RWPE2 (cell line): ENCODE results near the gene SLC46A3.

Experiments used
- ATAC-seq: fragments of 200-7000 bp; cut with Tn5 transposase; 3 replicates; pipeline ENCODE4 v1.9.1; 2021; ENCODE audit warnings: low read depth
- DNase-seq: peaks from one replicate; pipeline ENCODE4 v3.0.0-alpha.2; 2020; ENCODE audit warnings: low spot score
- H3K27ac ChIP-seq: fragments of 450-650 bp; 2 replicates; pipeline ENCODE4 v1.5.1; 2017; ENCODE audit warnings: mild to moderate bottlenecking; ENCODE audit not compliant: poor library complexity, severe bottlenecking
- H3K27me3 ChIP-seq: fragments of 250-450 bp; sonication (Bioruptor Pico); 2 replicates; pipeline ENCODE4 v1.5.1; 2021; ENCODE audit warnings: mild to moderate bottlenecking, moderate library complexity; ENCODE audit not compliant: insufficient read depth, poor library complexity, severe bottlenecking
- H3K36me3 ChIP-seq: fragments of 250-450 bp; sonication (Bioruptor Pico); 2 replicates; pipeline ENCODE4 v1.5.1; 2020; ENCODE audit warnings: low read depth, mild to moderate bottlenecking, moderate library complexity
- H3K4me1 ChIP-seq: fragments of 250-450 bp; sonication (Bioruptor Pico); 2 replicates; pipeline ENCODE4 v1.5.1; 2021; ENCODE audit warnings: mild to moderate bottlenecking, moderate library complexity; ENCODE audit not compliant: insufficient read depth, poor library complexity, severe bottlenecking
- H3K4me3 ChIP-seq: fragments of 250-450 bp; sonication (Bioruptor Pico); 2 replicates; pipeline ENCODE4 v1.5.1; 2021; ENCODE audit warnings: mild to moderate bottlenecking, moderate library complexity; ENCODE audit not compliant: severe bottlenecking
- H3K9me3 ChIP-seq: fragments of 250-450 bp; sonication (Bioruptor Pico); 2 replicates; pipeline ENCODE4 v1.5.1; 2021; ENCODE audit warnings: mild to moderate bottlenecking, moderate library complexity; ENCODE audit not compliant: severe bottlenecking
- CTCF ChIP-seq: fragments of 450-650 bp; IDR thresholded peaks from one replicate; pipeline ENCODE4 v1.5.1; 2017; ENCODE audit warnings: mild to moderate bottlenecking, moderate library complexity; ENCODE audit not compliant: poor library complexity, severe bottlenecking

The SLC46A3 gene

GRCh38 chr13:28735481-28736029 lies 16.8 kb upstream of the SLC46A3 start:
- H3K4me3 ChIP-seq = no peak overlapping the region
- H3K27ac ChIP-seq = no peak overlapping the region
- ATAC-seq = no peak

DNA sequence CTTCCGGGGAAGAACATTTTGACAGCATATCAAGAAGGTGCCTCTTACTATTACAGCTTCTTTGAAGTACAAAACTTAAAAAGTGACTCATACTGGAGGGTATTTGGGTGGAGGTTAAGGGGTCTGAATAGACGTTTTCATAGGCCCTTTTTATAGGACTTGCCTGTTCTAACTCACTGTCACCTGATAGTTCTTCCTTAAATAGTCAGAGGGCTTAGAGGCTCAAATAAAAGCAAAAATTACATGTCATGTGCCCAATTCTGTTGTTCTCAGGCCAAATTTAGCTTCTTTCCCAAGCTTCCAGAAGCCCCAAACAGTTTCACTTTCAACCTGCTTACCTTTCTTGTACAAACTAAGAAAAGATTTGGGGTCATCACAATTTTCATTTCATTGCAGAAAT lies 16.1 kb upstream of the SLC46A3 start:
- no peak overlapping the region for H3K4me3 ChIP-seq
- H3K36me3 ChIP-seq = no peaks in the 10 kb centered on the region
- ATAC-seq = no peak
- no peak overlapping the region for H3K27ac ChIP-seq
- no peak for TF ChIP-seq CTCF
- H3K4me1 ChIP-seq = no peaks in the 10 kb centered on the region
- no peaks in the 10 kb centered on the region for H3K27me3 ChIP-seq
- no peak for DNase-seq
- H3K9me3 ChIP-seq = no peaks in the 10 kb centered on the region

More at GRCh38 chr13:28735481-28736029, 16.8 kb upstream of the SLC46A3 start:
- no peaks in the 10 kb centered on the region for H3K36me3 ChIP-seq
- TF ChIP-seq CTCF = no peak
- no peaks in the 10 kb centered on the region for H3K4me1 ChIP-seq
- DNase-seq = no peak
- no peaks in the 10 kb centered on the region for H3K9me3 ChIP-seq
- H3K27me3 ChIP-seq = no peaks in the 10 kb centered on the region

DNA sequence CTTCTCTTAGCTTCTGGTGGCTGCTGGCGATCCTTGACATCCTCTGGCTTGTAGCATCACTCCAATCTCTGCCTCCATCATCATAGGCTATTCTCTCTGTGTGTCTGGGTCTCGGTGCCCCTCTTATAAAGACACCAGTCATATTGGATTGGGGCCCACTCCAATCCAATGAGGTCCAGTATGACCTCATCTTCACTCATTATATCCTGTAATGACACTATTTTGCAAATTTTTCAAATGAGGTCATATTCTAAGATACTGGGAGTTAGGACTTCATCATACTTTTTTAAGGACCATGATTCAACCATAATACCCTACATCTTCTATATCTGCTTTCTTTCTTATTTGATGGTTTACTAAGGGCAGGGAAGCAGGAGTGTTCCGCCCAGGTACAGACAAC lies 12.0 kb upstream of the SLC46A3 start:
- no peak overlapping the region for H3K4me3 ChIP-seq
- H3K9me3 ChIP-seq = no peaks in the 10 kb centered on the region
- H3K36me3 ChIP-seq = no peaks in the 10 kb centered on the region
- no peak for ATAC-seq
- H3K27ac ChIP-seq = no peak overlapping the region
- H3K27me3 ChIP-seq = no peaks in the 10 kb centered on the region
- no peak for TF ChIP-seq CTCF
- DNase-seq = no peak
- no peaks in the 10 kb centered on the region for H3K4me1 ChIP-seq

- no peak overlapping the region for H3K4me3 ChIP-seq
- TF ChIP-seq CTCF = no peak
- no peak for DNase-seq
- H3K36me3 ChIP-seq = no peaks in the 10 kb centered on the region
- no peaks in the 10 kb centered on the region for H3K9me3 ChIP-seq
- ATAC-seq = no peak
- no peak overlapping the region for H3K27ac ChIP-seq
- no peaks in the 10 kb centered on the region for H3K27me3 ChIP-seq
- H3K4me1 ChIP-seq = no peaks in the 10 kb centered on the region
Measured at GRCh38 chr13:28729541-28729940, 10.8 kb upstream of the SLC46A3 start.

DNA sequence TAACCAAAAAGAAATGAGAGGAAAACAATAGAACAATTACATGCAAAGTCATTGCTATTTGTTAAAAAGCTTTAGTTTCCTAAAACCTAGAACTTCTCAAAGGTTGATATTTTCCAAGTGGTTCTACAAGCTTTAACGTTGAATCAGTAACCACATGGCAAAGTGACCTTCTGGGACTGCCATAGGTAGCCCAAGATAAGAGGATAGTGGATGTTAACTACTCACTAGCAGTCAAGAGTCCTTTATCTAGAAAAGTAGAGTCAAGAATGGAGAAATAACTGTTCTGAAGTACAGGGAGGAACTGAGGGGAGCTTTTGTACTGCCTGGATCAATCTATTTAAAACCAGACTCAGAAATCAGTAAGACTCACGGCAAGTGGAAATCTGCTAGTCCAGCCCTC lies 9.9 kb upstream of the SLC46A3 start:
- Histone ChIP-seq H3K9me3 (no peaks in the 10 kb centered on the region), H3K36me3 (no peaks in the 10 kb centered on the region), H3K4me1 (no peaks in the 10 kb centered on the region), H3K27ac (no peak overlapping the region), H3K4me3 (no peak overlapping the region), H3K27me3 (no peaks in the 10 kb centered on the region)
- TF ChIP-seq CTCF = no peak
- DNase-seq = no peak
- ATAC-seq = no peak
